Middle frontal gyrus (tissue), 1 donor: Measurements from ENCODE around the gene NARF.

ENCODE experiments used
- DNase-seq: peaks from one replicate; pipeline ENCODE4 v3.0.0-alpha.2; 2015; ENCODE audit warnings: low spot score; ENCODE audit errors: extremely low spot score

NARF gene

DNA sequence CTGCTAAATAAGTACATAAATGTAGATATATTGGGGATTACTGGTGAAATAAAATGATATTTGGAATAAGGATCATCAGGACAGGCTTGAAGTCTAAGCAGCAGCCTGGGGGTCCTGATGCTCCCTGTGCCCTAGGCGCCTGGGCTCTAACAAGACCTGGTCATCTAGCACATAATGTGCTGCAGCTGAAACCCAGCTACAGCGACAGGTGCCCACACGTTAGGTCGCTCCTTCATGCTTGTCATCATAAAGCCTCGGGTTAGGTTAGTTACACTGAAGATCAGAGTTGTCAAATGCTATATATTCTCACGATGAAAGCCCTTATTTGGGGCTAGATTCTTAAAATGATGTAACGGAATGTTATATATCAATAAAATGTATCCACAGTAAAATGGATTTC lies 11.5 kb downstream of the NARF start:
- DNase-seq, result no peak

DNA sequence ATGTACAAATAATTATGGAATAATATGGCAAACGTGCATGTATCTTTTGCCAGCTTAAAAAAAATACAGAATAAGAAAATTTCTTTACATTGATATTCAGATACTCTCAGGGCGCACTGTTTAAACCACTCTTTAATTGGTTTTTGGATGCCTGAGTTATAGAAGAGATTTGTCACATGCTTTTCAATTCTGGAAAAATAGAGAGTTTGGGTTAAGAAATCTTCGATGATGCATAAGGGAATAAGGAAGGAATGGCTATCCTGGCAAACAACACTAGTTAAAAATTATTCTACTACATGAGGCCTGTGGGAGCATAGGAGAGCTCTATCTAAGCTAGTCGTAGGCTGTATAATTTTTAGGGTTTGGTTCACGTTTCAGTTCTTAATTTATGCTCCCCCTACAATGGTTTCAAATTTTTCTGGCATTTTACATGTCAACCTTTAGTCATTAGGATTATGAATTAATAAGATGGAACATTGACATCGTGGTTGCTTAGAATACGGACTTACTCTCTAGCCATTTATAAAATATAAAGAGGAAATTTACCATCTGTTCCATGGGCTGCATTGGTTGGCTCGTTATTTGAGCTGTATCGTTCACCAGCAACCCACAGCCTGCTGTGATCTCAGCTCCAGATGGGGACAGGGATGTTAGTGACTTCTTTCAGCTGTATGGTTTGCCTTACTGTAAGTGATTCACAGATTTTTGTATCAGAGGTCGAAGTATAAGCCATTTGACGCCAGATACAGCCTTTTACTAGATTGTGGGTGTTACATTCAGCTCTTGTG lies 15.9 kb downstream of the NARF start:
- DNase-seq, result no peak

- no peak for DNase-seq
These were observed 16.9 kb downstream of the NARF start for GRCh38 chr17:82475458-82475857.

GRCh38 chr17:82477934-82478333 lies 19.4 kb downstream of the NARF start:
- no peak for DNase-seq

GRCh38 chr17:82479602-82480001 lies 21.1 kb downstream of the NARF start:
- no peak for DNase-seq

DNA sequence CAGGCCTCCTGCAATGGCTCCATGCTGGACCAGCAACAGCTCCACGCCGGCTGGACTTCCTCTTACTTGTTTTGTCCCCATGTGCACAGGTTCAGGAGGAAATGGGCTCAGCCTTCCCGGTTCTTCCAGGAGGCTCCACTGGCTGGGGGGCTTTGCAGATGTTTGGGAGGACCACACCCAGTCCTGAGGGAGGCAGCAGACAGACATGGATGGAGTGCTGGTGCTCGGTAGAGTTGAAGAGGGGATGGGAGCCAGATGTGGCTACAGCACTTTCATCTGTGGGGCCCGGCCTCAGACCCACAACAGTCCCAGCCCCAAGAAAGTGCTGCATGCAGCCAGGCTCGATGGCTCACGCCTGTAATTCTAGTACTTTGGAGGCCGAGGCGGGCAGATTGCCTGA lies 21.8 kb downstream of the NARF start:
- no peak for DNase-seq

DNA sequence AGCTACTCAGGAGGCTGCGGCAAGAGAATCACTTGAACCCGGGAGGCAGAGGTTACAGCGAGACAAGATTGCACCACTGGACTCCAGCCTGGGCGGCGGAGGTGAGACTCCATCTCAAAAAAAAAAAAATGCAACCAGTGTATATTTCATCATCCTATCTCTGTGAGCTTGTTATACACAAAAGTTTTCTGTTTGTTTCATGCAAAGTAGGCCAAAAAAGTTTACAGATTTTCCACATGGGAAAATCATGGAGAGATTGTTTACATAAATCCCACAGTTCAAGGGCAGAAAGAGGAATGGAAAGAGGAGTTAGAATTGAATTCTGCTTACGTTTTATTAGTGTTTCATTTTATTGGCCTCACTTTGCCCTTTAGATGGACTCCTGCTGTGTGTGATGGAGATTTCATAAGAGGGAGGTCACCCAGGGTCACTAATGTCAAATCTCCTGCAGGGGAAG lies 24.7 kb downstream of the NARF start:
- DNase-seq, result no peak

DNA sequence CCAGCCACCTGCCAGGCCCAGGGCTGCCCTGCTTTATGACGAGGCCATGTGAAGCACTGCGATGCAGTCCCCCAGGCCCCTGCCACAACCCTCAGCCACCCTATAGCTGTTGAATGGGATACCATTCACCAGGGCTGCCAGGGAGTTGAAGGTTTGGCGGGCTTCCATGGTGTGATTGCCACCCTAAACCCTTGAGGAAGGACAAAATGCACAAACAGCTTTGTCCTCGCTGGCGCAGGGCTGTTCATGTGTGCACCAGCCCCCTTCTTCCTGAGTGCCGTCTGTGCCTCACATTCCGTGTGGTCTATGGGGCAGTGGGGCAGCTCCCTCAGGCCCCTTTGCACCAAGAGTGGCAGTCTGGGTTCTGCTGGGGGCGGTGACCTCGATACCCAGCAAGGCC lies 25.3 kb downstream of the NARF start:
- no peak for DNase-seq

DNA sequence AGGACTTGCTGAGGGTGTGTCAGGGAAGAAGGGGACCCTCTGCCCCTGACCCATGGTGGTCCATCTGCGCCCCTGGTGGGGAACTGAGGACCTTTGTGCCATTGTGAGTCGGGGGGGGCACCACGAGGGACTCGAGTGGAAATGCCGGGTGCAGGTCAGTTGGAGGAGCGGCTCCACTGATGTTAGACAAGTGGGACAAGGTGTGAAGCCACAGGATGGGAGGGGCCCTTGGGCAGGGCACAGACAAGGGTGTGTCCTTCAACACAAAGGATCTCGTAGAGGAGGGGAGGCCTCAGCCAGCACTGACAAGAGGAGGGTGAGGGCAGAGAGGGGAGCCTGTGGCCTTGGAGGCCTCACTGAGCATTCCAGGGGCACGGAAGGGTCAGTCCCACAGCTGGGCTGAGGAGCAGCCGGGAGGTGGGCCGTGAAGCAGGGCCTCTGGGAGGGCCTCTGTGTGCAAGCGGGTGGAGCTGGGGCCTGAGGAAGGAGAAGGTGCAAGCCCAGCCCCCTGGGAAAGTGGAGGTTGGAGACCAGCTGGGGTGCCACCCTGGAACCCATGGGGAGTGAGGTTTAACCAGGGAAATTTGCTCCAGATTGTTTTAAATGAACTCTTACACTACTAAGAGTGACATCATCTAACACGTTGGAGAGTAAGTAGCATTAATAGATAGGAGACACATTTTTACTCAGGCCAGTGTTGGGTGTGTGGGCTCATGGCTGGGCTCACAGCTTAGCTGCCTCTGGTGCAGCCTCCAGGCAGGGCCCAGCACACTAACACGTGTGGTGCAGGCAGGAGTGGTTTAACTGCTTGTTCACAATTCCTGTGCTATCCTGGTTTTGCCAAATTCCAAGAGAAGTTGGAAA lies 27.9 kb downstream of the NARF start:
- DNase-seq, result no peak

GRCh38 chr17:82487910-82488309 lies 29.4 kb downstream of the NARF start:
- DNase-seq, result no peak

- no peak for DNase-seq
These were observed 30.6 kb downstream of the NARF start for GRCh38 chr17:82489117-82489516.

GRCh38 chr17:82489851-82490511 lies 31.4 kb downstream of the NARF start:
- DNase-seq, result no peak

- no peak for DNase-seq
These were observed 32.1 kb downstream of the NARF start for GRCh38 chr17:82490512-82491195.

GRCh38 chr17:82491196-82491530 lies 32.6 kb downstream of the NARF start:
- no peak for DNase-seq

GRCh38 chr17:82491533-82491932 lies 33.0 kb downstream of the NARF start:
- no peak for DNase-seq

DNA sequence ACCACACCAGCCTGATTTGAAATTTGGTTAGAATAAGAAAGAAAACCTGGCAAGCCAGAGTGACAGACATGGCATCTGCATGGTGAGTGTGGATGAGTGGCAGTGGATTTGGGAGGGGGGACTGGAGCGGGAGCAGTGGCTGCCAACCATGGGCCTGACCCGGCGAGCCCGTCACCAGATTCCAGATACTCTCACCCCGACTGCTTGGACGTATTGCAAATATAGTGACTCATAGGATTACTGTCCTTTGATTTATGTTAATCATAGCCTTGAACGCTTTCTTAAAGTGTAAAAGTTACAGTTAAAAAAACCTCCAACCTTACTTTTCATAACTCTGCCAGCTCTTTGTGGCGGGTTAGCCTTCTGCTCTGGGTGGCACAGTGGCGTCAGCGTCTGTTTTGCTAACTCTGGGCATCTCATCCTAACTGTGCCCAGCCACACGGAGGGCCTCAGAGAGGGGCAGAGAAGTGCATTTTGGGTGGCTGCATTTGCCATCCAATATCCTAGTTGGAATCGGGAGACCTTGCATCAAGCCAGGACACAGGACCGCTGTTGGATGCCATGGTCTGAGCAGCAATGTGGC lies 34.2 kb downstream of the NARF start:
- DNase-seq, result no peak

DNA sequence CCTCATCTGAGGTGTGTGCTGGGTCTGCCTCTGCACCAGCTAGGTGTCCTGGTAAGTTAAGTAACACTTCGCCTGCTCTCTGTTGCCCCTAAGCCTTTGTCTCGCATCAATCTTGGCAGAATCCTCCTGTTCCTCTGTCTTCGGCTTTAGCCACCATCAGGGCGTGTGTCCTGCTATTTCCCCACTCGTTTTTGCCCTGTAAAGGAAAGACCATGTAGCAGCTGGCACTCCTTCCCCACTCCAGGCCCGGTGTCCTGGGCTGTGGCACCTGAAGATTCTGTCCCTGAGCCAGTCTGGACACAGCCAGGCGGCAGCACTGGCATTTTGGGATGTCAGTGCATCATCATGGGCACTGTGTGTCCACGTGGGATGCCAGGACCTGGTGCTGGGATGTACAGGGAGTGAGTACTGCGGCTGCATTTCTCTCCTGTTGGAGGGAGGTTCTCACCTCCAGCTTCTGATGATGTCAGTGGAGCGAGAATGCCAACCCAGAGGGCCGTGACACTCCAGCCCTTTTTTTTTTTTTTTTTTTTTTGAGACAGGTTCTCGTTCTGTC lies 34.8 kb downstream of the NARF start:
- no peak for DNase-seq

DNA sequence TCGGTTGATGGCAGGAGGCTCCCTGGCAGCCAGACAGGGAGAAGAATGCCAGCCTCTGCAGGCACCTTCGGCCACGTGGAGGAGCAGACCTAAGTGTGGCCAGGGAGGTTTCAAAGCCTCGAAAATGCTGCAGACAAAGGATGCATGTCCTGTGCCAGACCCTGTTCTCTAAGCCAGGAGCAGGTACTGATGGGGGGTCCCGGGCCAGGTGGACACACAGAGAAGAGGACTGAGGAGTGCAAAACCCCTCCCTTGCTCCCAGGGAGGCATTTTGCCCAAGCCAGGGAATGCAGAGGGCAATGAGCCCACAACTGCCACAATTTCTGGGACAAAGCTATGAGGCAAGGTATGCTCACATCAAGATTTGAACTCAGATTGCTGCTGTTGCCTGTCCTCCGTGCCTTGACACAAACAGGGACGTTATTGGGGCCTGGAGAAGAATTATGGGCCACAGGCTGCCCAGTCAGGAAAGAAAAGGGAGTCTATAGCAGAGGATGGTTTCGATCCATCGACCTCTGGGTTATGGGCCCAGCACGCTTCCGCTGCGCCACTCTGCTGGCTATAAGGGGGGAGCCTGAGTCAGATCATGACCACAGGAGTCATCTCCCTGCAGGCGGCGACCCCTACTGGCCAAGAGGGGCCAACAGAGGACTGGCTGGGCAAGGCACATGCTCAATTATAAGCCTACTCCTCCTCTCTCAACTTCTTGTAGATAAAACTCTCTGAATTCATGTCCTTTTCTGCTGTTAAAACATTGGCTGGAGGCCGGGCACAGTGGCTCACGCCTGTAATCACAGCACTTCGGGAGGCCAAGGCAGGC lies 35.9 kb downstream of the NARF start:
- peak; percentile 74 for DNase-seq

DNA sequence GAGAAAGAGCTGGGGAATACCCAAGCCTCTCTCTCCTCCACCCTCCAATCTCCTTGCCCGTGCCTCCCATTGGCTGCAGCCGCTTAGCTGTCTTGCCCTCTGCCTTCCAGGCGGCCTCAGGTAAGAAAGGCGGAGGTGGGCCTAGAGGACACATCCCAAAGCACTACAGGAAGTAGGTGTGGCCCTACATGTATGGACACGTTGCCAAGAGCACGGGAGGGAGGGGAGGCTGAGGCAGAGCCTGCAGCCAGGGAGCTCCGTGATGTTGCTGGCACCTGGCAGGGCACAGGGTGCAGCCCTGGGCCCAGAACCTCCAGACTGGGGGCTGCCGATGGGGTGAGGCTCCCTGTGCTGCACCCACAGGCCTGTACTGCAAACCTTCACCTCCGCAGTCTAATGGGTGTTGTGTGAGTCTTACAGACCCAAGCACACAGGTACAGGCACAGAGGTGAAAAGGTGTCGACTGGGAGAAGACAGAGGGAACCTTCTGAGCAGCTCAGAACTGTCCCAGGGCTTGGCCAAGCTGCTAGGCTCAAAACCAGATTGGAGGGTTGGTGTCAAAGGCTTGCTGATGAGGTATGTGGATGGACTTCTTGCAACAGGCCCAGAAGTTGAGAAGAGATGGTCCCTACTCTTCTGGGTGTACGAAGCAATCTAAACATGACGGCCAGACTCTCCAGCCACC lies 37.4 kb downstream of the NARF start:
- DNase-seq, result no peak
